Calu3 (cell line): Measurements from ENCODE around the gene URB1. TPM values are rescaled to one million over a fixed set of nuclear protein-coding genes. Genes with fewer than 3 reads are reported as not detected.

Experiments
- BruUV-seq: library from RNA; stranded (reverse); fragments of 400-500 nt; replicated peaks from 2 replicates; lab custom pipeline; 2021; lab: Mats Ljungman, UMichigan
- CTCF ChIA-PET: fragments of 300-600 bp; sonication (Branson Sonifier 250); formaldehyde crosslinking; loops from one replicate; lab custom pipeline; 2022; ENCODE audit warnings: antibody characterized with exemption; lab: Charles Lee
- DNase-seq: peaks from one replicate; pipeline ENCODE4 v3.0.0; 2022
- H3K27ac Mint-ChIP-seq: one replicate; pipeline ENCODE4 v1.8.0; 2022; ENCODE audit warnings: mixed read lengths; ENCODE audit not compliant: unreplicated experiment
- H3K27me3 Mint-ChIP-seq: one replicate; pipeline ENCODE4 v1.8.0; 2022; ENCODE audit warnings: mixed read lengths; ENCODE audit not compliant: unreplicated experiment
- H3K36me3 Mint-ChIP-seq: one replicate; pipeline ENCODE4 v1.8.0; 2022; ENCODE audit warnings: mild to moderate bottlenecking, moderate library complexity, mixed read lengths; ENCODE audit not compliant: insufficient read depth, unreplicated experiment
- H3K4me1 Mint-ChIP-seq: one replicate; pipeline ENCODE4 v1.8.0; 2022; ENCODE audit warnings: mild to moderate bottlenecking, low read depth, mixed read lengths; ENCODE audit not compliant: unreplicated experiment
- H3K4me3 Mint-ChIP-seq: one replicate; pipeline ENCODE4 v1.8.0; 2022; ENCODE audit warnings: mild to moderate bottlenecking, low read depth, moderate library complexity, mixed read lengths; ENCODE audit not compliant: unreplicated experiment
- H3K9me3 Mint-ChIP-seq: one replicate; pipeline ENCODE4 v1.8.0; 2022; ENCODE audit warnings: low read depth, mixed read lengths; ENCODE audit not compliant: unreplicated experiment
- CTCF ChIP-seq: fragments of 200-600 bp; IDR thresholded peaks from one replicate; pipeline ENCODE4 v1.8.0; 2022; ENCODE audit warnings: antibody characterized with exemption; ENCODE audit not compliant: unreplicated experiment
- intact Hi-C: fragments of 100-400 bp; cut with micrococcal nuclease; formaldehyde crosslinking; loops from one replicate; pipeline ENCODE4 v1.10.0; 2022; ENCODE audit not compliant: unreplicated experiment
- total RNA-seq: library from RNA; stranded (reverse); gene quantifications from 2 replicates; pipeline ENCODE4 v1.2.3, GENCODE V29; 2022

Gene URB1
- total RNA-seq, 1 experiment from 2014 or later = 16.5 TPM

- intact Hi-C loops = no loop called here
- CTCF ChIA-PET = no interaction called here
- no peak for DNase-seq
- TF ChIP-seq CTCF = no peak
- Mint-ChIP-seq H3K27ac (no peak overlapping the region), H3K4me3 (no peak overlapping the region), H3K9me3 (no peaks in the 10 kb centered on the region), H3K27me3 (no peaks in the 10 kb centered on the region), H3K4me1 (peaks cover 12% of the 10 kb centered on the region), H3K36me3 (peaks cover 27% of the 10 kb centered on the region)
- no TSS peak for BruUV-seq
Measured at GRCh38 chr21:32387151-32387550, 5.7 kb downstream of the URB1 start.

- no peak for DNase-seq
- H3K4me1 Mint-ChIP-seq = peaks cover 12% of the 10 kb centered on the region
- H3K36me3 Mint-ChIP-seq = peaks cover 21% of the 10 kb centered on the region
- TF ChIP-seq CTCF = no peak
- H3K9me3 Mint-ChIP-seq = no peaks in the 10 kb centered on the region
- H3K27me3 Mint-ChIP-seq = no peaks in the 10 kb centered on the region
- CTCF ChIA-PET = no interaction called here
- no peak overlapping the region for H3K27ac Mint-ChIP-seq
- BruUV-seq = no TSS peak
- intact Hi-C loops = no loop called here
- H3K4me3 Mint-ChIP-seq = no peak overlapping the region
Measured at GRCh38 chr21:32386195-32386870, 6.5 kb downstream of the URB1 start.

GRCh38 chr21:32383812-32384211 lies 9.0 kb downstream of the URB1 start:
- no peak overlapping the region for H3K27ac Mint-ChIP-seq
- H3K36me3 Mint-ChIP-seq = peaks cover 26% of the 10 kb centered on the region
- no peak for TF ChIP-seq CTCF
- intact Hi-C loops = no loop called here
- H3K4me3 Mint-ChIP-seq = no peak overlapping the region
- BruUV-seq = no TSS peak
- no peaks in the 10 kb centered on the region for H3K9me3 Mint-ChIP-seq
- CTCF ChIA-PET = no interaction called here
- DNase-seq = no peak
- no peaks in the 10 kb centered on the region for H3K4me1 Mint-ChIP-seq
- H3K27me3 Mint-ChIP-seq = no peaks in the 10 kb centered on the region

GRCh38 chr21:32382108-32382644 lies 10.6 kb downstream of the URB1 start:
- H3K4me3 Mint-ChIP-seq = no peak overlapping the region
- no peak overlapping the region for H3K27ac Mint-ChIP-seq
- no peaks in the 10 kb centered on the region for H3K4me1 Mint-ChIP-seq
- peaks cover 26% of the 10 kb centered on the region for H3K36me3 Mint-ChIP-seq
- DNase-seq = no peak
- intact Hi-C loops = no loop called here
- no peak for TF ChIP-seq CTCF
- CTCF ChIA-PET = interaction anchor here (0.9 kb wide), 1 partner anchor 10 kb away, joined by 4 read pairs; no protein-coding TSS in a partner anchor
- BruUV-seq = no TSS peak
- H3K9me3 Mint-ChIP-seq = no peaks in the 10 kb centered on the region
- no peaks in the 10 kb centered on the region for H3K27me3 Mint-ChIP-seq
